Measurements from ENCODE around the gene PAK2. TPM values are rescaled to one million over a fixed set of nuclear protein-coding genes. Genes with fewer than 3 reads are reported as not detected.

The PAK2 gene
- total and polyA plus RNA-seq, 2 experiments from 2014 or later, result 24.3 to 49.4 TPM

DNA sequence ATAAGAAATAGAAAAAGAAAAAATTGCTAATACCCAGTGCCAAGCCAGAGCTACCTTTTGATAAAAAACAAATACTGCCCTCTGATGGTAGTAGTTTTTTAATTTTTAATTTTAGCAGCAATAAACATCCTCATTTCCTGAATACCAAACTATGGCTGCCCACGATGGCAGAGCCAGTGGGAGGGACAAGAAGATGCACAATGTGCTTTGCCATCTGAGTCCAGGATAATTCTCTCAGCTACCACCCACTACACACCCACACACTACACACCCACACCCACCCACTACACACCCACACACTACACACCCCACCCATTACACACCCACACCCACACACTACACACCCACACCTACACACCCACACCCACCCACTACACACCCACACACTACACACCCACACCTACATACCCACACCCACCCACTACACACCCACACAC is 45.4 kb upstream of the PAK2 start (continued):
- TF ChIP-seq CREB1 (CRISPR knock-in tag; IDR thresholded peaks at IDR 0.05; ENCODE audit: low read depth), result no peak
- no peak for TF ChIP-seq STAT1 (IDR thresholded peaks at IDR 0.05; ENCODE audit: unreplicated experiment)
- no peak for TF ChIP-seq EZH2 (IDR thresholded peaks at IDR 0.05; ENCODE audit: low read depth, unreplicated experiment)
- no peak for TF ChIP-seq ZNF114 (CRISPR knock-in tag; IDR thresholded peaks at IDR 0.05)

DNA sequence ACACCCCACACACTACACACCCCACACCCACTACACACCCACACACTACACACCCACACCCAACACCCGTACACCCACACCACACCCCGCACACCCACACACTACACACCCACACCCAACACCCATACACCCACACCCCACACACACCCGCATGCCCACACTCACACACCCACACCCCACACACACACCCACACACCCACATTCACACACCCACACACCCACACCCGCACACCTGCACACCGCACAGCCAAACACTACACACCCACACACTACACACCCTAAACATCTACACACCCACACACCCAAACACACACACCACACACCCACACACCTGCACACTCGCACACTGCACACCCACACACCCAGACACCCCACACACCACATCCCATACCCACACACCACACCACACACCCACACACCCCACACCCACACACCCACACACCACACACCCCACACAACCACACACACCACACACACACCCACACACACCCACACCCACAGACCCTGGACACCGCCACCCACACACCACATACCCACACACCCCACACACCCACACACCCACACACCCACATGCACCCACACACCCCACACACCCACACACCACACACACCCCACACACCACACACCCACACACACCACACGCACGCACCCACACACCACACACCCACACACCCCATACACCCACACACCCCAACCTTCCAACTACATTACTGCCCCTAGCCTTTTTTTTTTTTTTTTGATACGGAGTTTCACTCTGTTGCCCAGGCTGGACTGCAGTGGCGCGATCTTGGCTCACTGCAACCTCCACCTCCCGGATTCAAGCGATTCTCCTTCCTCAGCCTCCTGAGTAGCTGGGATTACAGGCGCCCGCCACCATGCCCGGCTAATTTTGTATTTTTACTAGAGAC is 44.5 kb upstream of the PAK2 start:
- Histone ChIP-seq H3K4me2 (no peak overlapping the region), H3K4me3 (no peak overlapping the region), H3K36me3 (ENCODE audit: insufficient read depth) (no peaks in the 10 kb centered on the region), H3F3A (replicated peaks; ENCODE audit: low read depth) (peaks cover 6% of the 10 kb centered on the region; the same call in 1 of the 2 replicates), H3K79me2 (replicated peaks; ENCODE audit: insufficient read depth) (no peaks in the 10 kb centered on the region), H3K4me1 (ENCODE audit: insufficient read depth) (no peaks in the 10 kb centered on the region), H4K20me1 (replicated peaks; ENCODE audit: insufficient read depth) (no peaks in the 10 kb centered on the region), H3K9me2 (ENCODE audit: insufficient read depth) (no peaks in the 10 kb centered on the region), H3K27ac (ENCODE audit: low read depth) (no peak overlapping the region), H2AFZ (no peak overlapping the region), H3K27me3 (ENCODE audit: insufficient read depth) (no peaks in the 10 kb centered on the region)
- H3K4me3 Mint-ChIP-seq, result no peak overlapping the region
- DNase-seq (ENCODE audit: low spot score) (no peak), ATAC-seq (no peak)
- peaks cover 1% of the 10 kb centered on the region for H3K27me3 Mint-ChIP-seq (ENCODE audit: insufficient read depth, low read depth, poor library complexity)
- no peaks in the 10 kb centered on the region for H3K9me3 Mint-ChIP-seq
- no peaks in the 10 kb centered on the region for H3K4me1 Mint-ChIP-seq
- TF ChIP-seq CREB1 (CRISPR knock-in tag; IDR thresholded peaks at IDR 0.05; ENCODE audit: low read depth) (no peak), EZH2 (IDR thresholded peaks at IDR 0.05; ENCODE audit: low read depth, unreplicated experiment) (no peak), STAT1 (IDR thresholded peaks at IDR 0.05; ENCODE audit: unreplicated experiment) (no peak), JUNB (IDR thresholded peaks at IDR 0.05; ENCODE audit: unreplicated experiment) (no peak), EZH2phosphoT487 (IDR thresholded peaks at IDR 0.05; ENCODE audit: unreplicated experiment) (no peak)
- H3K27ac Mint-ChIP-seq, result no peak overlapping the region
- no peaks in the 10 kb centered on the region for H3K36me3 Mint-ChIP-seq (ENCODE audit: low read depth)

DNA sequence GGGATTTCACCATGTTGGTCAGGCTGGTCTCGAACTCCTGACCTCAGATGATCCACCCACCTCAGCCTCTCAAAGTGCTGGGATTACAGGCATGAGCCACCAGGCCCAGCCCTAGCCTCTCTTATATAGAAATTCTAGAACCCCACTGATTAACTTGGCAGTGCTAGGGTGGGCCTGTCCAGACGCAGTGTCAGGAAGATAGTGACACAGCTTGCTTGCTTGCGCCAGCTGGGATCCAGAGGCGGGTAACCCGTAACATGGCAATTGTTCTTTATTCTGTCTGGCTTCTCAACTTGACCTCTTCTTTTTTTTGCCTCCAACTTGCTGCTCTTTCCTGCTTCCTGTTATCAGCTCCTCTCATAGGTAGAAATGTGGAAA is 43.8 kb upstream of the PAK2 start:
- H3K27ac ChIP-seq (ENCODE audit: low read depth), result no peak overlapping the region
- peaks cover 6% of the 10 kb centered on the region; the same call in 1 of the 2 replicates for H3F3A ChIP-seq (replicated peaks; ENCODE audit: low read depth)
- Mint-ChIP-seq H3K4me1 (no peaks in the 10 kb centered on the region), H3K27me3 (ENCODE audit: insufficient read depth, low read depth, poor library complexity) (peaks cover 1% of the 10 kb centered on the region), H3K27ac (no peak overlapping the region), H3K4me3 (no peak overlapping the region), H3K9me3 (no peaks in the 10 kb centered on the region), H3K36me3 (ENCODE audit: low read depth) (no peaks in the 10 kb centered on the region)
- DNase-seq (ENCODE audit: low spot score) (no peak), ATAC-seq (no peak)
- H2AFZ ChIP-seq, result no peak overlapping the region
- H3K4me2 ChIP-seq, result no peak overlapping the region
- H3K79me2 ChIP-seq (replicated peaks; ENCODE audit: insufficient read depth), result no peaks in the 10 kb centered on the region
- no peaks in the 10 kb centered on the region for H3K27me3 ChIP-seq (ENCODE audit: insufficient read depth)
- no peaks in the 10 kb centered on the region for H3K4me1 ChIP-seq (ENCODE audit: insufficient read depth)
- no peaks in the 10 kb centered on the region for H3K36me3 ChIP-seq (ENCODE audit: insufficient read depth)
- H4K20me1 ChIP-seq (replicated peaks; ENCODE audit: insufficient read depth), result no peaks in the 10 kb centered on the region
- no peak overlapping the region for H3K4me3 ChIP-seq
- H3K9me2 ChIP-seq (ENCODE audit: insufficient read depth), result no peaks in the 10 kb centered on the region
- TF ChIP-seq ZNF114 (CRISPR knock-in tag; IDR thresholded peaks at IDR 0.05), result no peak
- no peak for TF ChIP-seq EZH2phosphoT487 (IDR thresholded peaks at IDR 0.05; ENCODE audit: unreplicated experiment)
- TF ChIP-seq, protein P1, sequence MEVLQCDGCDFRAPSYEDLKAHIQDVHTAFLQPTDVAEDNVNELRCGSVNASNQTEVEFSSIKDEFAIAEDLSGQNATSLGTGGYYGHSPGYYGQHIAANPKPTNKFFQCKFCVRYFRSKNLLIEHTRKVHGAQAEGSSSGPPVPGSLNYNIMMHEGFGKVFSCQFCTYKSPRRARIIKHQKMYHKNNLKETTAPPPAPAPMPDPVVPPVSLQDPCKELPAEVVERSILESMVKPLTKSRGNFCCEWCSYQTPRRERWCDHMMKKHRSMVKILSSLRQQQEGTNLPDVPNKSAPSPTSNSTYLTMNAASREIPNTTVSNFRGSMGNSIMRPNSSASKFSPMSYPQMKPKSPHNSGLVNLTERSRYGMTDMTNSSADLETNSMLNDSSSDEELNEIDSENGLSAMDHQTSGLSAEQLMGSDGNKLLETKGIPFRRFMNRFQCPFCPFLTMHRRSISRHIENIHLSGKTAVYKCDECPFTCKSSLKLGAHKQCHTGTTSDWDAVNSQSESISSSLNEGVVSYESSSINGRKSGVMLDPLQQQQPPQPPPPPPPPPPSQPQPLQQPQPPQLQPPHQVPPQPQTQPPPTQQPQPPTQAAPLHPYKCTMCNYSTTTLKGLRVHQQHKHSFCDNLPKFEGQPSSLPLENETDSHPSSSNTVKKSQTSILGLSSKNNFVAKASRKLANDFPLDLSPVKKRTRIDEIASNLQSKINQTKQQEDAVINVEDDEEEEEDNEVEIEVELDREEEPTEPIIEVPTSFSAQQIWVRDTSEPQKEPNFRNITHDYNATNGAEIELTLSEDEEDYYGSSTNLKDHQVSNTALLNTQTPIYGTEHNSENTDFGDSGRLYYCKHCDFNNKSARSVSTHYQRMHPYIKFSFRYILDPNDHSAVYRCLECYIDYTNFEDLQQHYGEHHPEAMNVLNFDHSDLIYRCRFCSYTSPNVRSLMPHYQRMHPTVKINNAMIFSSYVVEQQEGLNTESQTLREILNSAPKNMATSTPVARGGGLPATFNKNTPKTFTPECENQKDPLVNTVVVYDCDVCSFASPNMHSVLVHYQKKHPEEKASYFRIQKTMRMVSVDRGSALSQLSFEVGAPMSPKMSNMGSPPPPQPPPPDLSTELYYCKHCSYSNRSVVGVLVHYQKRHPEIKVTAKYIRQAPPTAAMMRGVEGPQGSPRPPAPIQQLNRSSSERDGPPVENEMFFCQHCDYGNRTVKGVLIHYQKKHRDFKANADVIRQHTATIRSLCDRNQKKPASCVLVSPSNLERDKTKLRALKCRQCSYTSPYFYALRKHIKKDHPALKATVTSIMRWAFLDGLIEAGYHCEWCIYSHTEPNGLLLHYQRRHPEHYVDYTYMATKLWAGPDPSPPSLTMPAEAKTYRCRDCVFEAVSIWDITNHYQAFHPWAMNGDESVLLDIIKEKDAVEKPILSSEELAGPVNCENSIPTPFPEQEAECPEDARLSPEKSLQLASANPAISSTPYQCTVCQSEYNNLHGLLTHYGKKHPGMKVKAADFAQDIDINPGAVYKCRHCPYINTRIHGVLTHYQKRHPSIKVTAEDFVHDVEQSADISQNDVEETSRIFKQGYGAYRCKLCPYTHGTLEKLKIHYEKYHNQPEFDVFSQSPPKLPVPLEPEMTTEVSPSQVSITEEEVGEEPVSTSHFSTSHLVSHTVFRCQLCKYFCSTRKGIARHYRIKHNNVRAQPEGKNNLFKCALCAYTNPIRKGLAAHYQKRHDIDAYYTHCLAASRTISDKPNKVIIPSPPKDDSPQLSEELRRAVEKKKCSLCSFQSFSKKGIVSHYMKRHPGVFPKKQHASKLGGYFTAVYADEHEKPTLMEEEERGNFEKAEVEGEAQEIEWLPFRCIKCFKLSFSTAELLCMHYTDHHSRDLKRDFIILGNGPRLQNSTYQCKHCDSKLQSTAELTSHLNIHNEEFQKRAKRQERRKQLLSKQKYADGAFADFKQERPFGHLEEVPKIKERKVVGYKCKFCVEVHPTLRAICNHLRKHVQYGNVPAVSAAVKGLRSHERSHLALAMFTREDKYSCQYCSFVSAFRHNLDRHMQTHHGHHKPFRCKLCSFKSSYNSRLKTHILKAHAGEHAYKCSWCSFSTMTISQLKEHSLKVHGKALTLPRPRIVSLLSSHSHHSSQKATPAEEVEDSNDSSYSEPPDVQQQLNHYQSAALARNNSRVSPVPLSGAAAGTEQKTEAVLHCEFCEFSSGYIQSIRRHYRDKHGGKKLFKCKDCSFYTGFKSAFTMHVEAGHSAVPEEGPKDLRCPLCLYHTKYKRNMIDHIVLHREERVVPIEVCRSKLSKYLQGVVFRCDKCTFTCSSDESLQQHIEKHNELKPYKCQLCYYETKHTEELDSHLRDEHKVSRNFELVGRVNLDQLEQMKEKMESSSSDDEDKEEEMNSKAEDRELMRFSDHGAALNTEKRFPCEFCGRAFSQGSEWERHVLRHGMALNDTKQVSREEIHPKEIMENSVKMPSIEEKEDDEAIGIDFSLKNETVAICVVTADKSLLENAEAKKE (CRISPR knock-in tag; IDR thresholded peaks at IDR 0.05), result no peak
- TF ChIP-seq NANOG (IDR thresholded peaks at IDR 0.05; ENCODE audit: borderline replicate concordance), result no peak
- TF ChIP-seq, protein P2, sequence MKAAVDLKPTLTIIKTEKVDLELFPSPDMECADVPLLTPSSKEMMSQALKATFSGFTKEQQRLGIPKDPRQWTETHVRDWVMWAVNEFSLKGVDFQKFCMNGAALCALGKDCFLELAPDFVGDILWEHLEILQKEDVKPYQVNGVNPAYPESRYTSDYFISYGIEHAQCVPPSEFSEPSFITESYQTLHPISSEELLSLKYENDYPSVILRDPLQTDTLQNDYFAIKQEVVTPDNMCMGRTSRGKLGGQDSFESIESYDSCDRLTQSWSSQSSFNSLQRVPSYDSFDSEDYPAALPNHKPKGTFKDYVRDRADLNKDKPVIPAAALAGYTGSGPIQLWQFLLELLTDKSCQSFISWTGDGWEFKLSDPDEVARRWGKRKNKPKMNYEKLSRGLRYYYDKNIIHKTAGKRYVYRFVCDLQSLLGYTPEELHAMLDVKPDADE (IDR thresholded peaks at IDR 0.05), result no peak

Measured in GM23338 (cell line).